HuH-7 (cell line): Measurements from ENCODE around the gene ETFBKMT.
"Not testable (repeated sequence)": the region's sequence is repeated elsewhere in the genome, so short reads cannot be mapped to it uniquely, and the experiment has no call there.

Source experiments
- DNase-seq: peaks from one replicate; pipeline ENCODE4 v3.0.0; 2011; ENCODE audit warnings: low spot score

The ETFBKMT gene

GRCh38 chr12:31655792-31656191 is 3.7 kb upstream of the ETFBKMT start:
- no peak for DNase-seq

- no peak for DNase-seq
These were observed 909 bp upstream of the ETFBKMT start for GRCh38 chr12:31658471-31659086.

DNA sequence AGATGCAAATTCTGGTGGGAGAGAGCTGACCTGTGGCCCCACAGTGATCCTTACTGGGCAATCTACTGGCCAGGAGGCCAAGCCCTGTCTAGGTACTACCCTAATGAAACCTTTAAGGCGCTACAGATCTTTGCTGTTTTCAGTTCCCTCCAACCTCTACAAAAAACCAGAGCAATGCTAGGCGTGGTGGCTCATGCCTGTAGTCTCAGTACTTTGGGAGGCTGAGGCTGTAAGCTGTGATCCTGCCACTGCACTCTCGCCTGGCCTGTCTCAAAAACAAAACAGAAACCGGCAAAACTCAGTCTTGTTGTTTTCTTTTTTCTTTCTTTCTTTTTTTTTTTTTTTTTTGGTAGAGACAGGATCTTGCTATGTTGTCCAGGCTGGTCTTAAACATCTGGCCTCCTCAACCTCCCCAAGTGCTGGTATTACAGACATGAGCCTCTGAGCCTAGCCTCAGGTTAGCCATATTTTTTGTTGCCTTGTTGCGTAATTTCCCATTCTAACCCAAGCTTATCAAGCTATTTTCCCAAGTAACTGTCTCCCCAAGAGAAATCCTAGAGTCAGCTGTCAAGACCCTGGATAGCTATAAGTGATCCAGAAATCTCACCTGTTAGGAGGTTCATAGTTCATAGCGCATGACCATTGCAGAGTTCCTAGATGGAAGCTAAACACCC is 2.8 kb downstream of the ETFBKMT start:
- no peak for DNase-seq

DNA sequence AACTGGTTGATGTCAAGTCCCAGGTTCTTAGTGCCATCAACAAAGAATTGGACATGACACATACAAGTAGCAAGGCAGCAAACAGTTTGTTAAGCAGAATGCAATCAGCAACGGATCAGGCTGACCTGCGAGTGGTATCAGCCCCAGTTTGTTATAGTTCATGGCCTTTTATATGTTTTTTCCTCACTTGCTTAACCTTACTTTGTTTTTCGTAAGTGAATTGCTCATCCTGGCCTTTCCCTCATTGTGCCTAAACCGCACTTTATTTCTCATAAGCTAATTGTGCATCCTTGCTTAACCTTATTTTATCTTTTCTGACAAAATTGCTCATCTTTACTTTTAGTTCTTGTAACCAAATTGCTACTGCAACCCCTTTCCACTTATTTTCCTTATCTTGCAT is 4.1 kb downstream of the ETFBKMT start:
- no peak for DNase-seq

DNA sequence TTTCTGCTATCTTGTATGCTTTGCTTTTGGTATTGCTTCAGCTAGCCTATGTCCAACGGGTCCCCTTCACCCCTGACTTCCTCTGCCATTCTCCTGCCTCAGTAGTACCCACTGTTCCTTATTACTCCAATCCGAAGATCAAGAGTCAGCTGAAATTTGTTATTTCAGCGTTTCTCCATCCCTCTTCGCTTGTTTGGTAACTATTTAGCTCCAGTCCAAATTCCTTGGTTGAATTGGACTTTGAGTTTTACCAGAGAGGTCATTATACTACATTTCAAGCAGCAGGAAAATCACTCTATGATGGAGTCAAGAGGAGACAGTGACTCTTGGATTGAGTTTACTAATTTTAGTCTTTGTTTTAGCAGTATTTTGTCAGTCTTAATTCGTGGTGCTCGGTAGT is 4.5 kb downstream of the ETFBKMT start:
- DNase-seq, result no peak

DNA sequence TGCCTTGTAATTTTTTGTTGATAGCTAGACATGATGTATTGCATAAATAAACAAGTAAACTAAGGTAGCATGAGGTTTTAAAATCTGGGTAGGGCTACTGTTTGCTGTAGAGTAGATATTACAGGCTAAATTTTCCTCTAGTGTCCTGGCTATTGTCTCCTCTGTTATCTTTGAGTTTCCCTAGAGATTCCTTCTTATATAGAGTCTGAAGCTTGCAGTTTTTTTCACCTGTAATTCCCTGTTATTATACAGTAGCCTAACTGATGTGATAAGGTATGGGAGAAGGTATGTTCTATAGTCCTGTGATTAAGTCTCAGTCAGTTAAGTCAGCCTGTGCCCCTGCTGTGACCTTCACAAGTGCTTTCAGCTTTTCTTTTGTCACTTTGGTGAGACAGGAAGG is 9.5 kb downstream of the ETFBKMT start:
- no peak for DNase-seq

DNA sequence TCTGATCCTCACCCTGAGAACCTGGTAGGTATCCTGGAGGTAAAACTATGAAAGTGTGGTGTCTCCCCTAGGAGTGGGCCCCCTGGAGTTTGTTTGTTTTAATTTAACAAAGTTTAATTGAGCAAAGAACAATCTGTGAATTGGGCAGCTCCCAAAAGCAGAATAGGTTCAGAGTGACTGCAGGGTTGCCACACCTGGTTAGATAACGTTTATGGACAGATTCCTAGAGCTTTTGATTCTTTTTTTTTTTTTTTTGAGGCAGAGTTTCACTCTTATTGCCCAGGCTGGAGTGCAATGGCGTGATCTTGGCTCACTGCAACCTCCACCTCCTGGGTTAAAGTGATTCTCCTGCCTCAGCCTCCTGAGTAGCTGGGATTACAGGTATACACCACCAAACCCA is 10.1 kb downstream of the ETFBKMT start:
- DNase-seq, result not testable (repeated sequence)

DNA sequence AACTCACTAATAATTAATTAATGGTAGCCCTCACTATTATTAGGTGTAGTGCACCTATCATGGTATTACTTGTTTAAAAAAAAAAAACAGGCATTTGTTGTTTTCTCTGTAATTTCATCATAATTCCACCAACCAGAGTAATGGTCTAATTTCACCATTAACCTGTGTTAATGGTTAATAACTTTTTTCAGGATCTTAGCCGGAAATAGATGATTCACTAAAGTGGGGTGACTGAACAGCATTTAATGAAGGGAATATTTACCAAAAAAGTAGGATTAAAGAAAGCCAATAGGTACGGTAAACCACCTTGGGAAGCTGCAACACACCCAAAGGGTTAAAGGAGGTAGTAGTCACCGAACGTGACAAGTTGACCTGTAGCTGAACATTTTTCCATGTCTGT is 13.0 kb downstream of the ETFBKMT start:
- DNase-seq, result no peak

DNA sequence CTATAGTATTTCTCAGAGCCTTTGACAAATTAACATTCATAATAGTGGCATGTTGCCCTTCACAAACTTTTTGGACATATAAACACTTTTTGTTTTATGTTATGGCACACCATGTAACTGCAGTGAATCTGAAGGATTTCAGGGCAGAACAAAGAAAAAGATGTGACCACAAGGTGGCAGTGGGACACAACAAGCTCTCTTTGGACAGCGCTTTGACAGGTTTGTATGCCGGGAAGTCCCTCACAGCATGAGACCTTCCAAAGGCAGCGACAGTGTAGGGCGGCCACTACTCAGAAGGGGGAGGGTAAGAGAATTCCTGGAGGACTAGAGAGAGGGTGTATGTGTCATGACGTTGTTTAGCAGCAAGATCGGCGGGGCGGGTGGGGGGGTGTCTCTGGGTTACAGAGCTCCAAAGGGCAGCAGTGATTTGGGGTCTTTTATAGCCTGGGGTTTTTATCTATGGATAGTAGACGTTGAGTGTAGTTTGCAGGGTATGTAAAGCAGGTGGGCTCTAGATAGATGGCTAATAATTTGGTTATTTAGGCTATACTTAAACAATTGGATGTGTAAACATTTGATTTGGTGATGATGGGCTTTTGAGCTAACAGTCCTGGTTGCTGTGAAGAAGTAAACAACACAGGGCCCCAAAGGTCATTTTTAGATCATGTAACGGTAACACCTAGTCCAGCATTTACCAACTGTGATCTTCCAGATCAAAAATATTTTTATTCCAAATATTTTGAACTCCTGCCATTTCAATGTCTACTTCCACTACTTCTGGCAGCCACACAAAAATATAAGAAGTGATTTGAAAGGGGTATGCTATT is 22.9 kb downstream of the ETFBKMT start:
- peak; percentile 48 for DNase-seq

- no peak for DNase-seq
These were observed 26.3 kb downstream of the ETFBKMT start for GRCh38 chr12:31685801-31686200.

- no peak for DNase-seq
These were observed 27.6 kb downstream of the ETFBKMT start for GRCh38 chr12:31687101-31687527.

GRCh38 chr12:31689921-31690320 is 30.4 kb downstream of the ETFBKMT start:
- DNase-seq, result not testable (repeated sequence)

GRCh38 chr12:31702047-31702446 is 42.6 kb downstream of the ETFBKMT start:
- no peak for DNase-seq

- DNase-seq, result no peak
These were observed 46.1 kb downstream of the ETFBKMT start for GRCh38 chr12:31705621-31706020.

DNA sequence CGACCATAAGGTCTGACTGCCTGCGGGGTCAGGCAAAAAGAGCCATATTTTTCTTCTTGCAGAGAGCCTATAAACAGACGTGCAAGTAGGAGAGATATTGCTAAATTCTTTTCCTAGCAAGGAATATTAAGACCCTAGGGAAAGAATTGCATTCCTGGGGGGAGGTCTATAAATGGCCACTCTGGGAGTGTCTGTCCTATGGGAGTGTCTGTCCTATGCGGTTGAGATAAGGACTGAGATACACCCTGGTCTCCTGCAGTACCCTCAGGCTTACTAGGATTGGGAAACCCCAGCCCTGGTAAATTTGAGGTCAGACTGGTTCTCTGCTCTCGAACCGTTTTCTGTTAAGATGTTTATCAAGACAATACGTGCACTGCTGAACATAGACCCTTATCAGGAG is 48.6 kb downstream of the ETFBKMT start:
- not testable (repeated sequence) for DNase-seq

DNA sequence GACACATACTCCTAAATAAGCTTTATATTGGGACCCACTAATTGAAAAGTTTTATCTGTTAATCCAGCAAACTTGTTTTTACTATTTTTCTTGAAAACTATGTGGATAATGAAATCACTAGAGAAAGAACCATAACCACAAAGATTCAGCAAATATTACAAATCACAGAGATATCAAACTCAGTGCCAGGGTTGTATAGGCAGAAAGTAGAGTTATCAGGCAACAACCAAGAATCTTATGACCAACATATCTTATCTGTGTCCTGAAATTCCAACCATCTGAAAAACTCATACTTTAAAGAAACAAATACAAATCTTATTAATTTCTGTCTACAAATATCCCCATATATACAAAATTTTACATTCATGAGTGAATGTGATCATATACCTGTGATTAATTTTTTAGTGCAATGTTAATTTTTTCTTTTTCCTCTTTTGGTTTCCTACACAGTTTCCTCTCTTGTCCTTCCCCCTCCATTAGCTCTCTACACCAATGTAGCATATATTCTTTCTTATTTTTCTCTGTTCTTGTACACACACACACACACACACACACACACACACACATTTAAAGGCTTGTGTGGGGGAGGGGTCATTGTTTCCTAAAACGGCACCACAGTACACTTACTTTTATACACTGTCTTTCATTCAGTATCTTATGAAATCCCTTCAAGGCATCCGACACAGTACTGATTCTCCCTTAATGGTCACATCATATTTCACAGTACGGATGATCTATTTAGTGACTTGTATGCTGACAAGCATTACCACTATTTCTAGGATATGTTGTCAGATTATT is 50.7 kb downstream of the ETFBKMT start:
- no peak for DNase-seq

GRCh38 chr12:31712877-31713276 is 53.4 kb downstream of the ETFBKMT start:
- DNase-seq, result no peak

DNA sequence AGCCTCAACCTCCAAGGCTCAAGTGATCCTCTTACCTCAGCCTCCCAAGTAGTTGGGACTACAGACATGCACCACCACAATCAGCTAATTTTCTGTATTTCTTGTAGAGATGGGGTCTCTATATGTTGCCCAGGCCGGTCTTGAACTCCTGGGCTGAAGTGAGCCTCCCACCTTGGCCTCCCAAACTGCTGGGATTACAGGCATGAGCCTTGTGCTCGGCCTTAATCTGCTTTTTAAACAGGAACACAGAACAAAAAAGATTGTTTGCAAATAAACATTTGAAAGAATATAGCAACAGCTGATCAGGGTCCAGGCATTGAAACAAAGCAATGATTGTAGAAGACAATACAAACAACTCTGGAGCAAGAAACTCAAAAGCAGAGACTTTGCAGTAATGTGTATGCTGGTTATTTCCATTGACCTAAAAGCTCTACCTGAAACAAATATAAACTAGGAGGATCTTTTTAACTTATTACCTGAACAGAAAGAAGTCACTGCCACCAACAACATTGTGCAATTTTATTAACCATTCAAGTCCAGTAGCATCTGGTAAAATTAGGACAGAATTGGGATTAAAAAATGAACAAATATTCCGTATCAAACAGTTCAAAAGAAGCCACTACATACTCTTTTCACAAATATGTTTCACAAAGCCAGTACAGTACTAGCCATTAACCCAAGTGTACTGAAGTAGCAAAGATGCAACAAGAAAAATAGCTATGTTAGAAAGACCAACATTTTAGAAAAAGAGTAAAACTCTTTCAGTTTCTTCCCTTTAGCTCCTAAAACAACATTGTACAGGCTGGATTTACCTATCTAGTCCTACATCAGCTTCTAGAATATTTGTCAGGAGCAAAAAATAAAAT is 55.2 kb downstream of the ETFBKMT start:
- no peak for DNase-seq

DNA sequence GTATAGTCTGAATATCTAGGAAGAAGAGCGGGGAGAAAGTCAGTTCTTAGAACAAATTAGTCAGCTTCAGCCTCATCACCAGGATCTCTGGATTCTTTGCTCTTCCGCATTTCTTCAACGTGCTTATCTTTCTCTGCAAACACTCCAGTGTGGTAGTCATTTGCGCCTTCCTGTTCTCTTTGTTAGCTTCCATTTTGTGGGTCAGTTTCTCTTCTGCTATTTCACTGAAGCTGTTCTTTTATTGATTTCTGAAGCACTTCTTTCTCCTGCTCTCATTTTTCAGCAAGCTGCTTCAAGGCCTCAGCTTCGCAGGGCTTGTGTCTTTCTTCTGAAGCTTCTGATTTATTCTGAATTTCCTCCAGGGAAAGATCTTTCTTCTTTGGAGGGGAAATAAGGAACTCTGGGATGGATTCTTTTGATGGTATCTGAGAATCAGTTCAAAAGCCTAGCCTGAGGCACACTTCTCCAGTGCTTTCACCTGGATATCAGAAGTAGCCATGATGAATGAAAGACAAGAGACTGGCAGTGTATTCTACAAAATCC is 55.9 kb downstream of the ETFBKMT start:
- DNase-seq, result peak; percentile 45

DNA sequence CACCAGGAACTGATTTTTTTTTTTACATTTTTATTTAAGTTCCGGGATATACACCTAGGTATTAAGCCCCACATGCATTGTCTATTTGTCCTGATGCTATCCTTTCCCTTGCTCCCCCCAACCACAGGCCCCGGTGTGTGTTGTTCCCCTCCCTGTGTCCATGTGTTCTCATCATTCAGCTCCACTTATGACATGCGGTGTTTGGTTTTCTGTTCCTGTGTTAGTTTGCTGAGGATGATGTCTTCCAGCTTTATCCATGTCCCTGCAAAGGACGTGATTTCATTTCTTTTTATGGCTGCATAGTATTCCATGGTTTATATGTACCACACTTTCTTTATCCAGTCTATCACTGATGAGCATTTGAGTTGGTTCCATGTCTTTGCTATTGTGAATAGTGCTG is 57.5 kb downstream of the ETFBKMT start:
- not testable (repeated sequence) for DNase-seq
